OCI-LY3 (cell line): Measurements from ENCODE around the gene SP7.

Experiments
- EZH2phosphoT487 ChIP-seq: fragments of 200-600 bp; shearing (Covaris generic); IDR thresholded peaks from 2 replicates; pipeline ENCODE4 v1.6.1; 2018; ENCODE audit warnings: antibody characterized with exemption, mixed run types, low read depth
- TF ChIP-seq, protein P1 (sequence below): fragments of 200-600, 300-600 bp; sonication (generic); IDR thresholded peaks from 2 replicates; pipeline ENCODE4 v1.5.1; 2014; ENCODE audit warnings: antibody characterized with exemption, low read length, low read depth

- TF ChIP-seq, protein P1, sequence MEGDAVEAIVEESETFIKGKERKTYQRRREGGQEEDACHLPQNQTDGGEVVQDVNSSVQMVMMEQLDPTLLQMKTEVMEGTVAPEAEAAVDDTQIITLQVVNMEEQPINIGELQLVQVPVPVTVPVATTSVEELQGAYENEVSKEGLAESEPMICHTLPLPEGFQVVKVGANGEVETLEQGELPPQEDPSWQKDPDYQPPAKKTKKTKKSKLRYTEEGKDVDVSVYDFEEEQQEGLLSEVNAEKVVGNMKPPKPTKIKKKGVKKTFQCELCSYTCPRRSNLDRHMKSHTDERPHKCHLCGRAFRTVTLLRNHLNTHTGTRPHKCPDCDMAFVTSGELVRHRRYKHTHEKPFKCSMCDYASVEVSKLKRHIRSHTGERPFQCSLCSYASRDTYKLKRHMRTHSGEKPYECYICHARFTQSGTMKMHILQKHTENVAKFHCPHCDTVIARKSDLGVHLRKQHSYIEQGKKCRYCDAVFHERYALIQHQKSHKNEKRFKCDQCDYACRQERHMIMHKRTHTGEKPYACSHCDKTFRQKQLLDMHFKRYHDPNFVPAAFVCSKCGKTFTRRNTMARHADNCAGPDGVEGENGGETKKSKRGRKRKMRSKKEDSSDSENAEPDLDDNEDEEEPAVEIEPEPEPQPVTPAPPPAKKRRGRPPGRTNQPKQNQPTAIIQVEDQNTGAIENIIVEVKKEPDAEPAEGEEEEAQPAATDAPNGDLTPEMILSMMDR, result no peak
- TF ChIP-seq EZH2phosphoT487, result no peak
Observed at GRCh38 chr12:53346491-53346890, 10.3 kb upstream of the SP7 start.
